ENCODE data around the gene PRKACA.

Gene PRKACA

DNA sequence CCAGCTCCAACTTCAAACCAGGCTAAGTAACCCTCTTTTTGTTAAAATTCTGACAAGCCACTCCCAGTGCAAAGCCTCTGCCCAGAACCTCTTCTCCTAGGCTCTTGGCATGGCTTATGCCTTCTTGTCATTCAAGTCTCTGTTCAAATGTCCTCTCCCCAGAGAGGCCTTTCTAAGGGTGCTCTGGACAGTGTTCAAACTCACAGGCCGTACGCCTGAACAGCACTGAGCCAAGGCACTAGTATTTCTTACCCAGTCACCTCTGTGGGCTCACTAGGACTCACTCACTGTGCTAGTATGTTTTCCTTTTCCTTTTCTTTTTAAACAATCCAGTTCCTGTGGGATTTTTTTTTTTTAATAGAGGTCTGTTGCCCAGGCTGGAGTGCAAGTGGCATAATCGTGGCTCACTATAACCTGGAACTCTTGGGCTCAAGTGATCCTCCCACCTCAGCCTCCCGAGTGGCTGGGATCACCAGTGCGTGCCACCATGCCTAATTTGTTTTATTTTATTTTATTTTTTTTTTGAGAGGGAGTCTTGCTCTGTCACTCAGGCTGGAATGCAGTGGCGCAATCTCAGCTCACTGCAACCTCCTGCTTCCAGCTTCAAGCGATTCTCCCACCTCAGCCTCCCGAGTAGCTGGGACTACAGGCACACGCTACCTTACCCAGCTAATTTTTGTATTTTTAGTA, 21.2 kb upstream of the PRKACA start:
- DNase-seq (ENCODE audit: low read depth): no peak
- H3K4me3 ChIP-seq (ENCODE audit: low read depth, low read length): no peak overlapping the region
- TF ChIP-seq, protein P1, sequence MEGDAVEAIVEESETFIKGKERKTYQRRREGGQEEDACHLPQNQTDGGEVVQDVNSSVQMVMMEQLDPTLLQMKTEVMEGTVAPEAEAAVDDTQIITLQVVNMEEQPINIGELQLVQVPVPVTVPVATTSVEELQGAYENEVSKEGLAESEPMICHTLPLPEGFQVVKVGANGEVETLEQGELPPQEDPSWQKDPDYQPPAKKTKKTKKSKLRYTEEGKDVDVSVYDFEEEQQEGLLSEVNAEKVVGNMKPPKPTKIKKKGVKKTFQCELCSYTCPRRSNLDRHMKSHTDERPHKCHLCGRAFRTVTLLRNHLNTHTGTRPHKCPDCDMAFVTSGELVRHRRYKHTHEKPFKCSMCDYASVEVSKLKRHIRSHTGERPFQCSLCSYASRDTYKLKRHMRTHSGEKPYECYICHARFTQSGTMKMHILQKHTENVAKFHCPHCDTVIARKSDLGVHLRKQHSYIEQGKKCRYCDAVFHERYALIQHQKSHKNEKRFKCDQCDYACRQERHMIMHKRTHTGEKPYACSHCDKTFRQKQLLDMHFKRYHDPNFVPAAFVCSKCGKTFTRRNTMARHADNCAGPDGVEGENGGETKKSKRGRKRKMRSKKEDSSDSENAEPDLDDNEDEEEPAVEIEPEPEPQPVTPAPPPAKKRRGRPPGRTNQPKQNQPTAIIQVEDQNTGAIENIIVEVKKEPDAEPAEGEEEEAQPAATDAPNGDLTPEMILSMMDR (IDR thresholded peaks at IDR 0.05; ENCODE audit: control insufficient read depth, extremely low read depth, insufficient read depth): no peak

DNA sequence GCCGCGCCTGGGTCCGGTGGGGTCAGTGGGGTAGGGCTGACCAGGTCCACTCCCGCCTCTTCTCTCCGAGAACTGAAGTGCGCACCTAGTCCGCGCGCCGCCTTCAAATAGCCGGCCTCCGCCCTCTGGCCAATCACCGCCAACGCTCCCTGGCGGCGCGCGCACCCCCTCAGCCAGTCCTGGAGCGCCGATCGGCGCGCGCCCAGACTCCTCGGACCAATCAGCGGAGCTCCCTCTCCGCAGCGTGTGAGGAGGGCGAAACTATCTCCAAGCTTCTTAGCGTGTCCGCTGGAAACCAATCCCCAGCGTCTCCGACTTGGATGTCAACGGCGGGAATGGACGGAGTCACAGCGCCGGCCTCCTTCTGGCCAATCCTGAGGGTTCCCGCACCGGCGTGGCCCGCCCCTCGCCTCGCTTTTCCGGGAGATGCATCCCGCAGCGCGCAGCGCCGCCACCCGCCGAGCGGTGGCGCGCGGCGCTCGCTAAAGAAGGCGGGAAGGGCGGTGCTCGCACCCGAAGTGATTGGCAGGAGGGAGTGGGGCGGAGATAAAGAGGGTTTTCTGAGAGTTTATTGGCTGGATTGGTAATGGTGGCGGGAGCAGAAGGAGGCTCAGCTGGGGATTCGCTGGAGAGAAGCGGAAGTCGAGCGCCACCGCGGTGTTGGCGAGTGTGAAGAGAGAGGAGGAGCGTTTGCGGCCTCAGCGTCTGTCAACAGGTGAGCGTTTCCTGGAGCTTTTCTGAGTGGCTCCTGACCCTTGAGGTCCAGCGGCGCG, 19.1 kb upstream of the PRKACA start, which contains the start of gene ASF1B:
ASF1B (minus strand) TSS at position 81 of the 773 bp plus-strand sequence. CDS start 133 bp downstream, outside the sequence.
- H3K4me3 ChIP-seq (ENCODE audit: low read depth, low read length): peak within 1 kb of the TSS; percentile 85
- TF ChIP-seq, protein P1 (IDR thresholded peaks at IDR 0.05; ENCODE audit: control insufficient read depth, extremely low read depth, insufficient read depth): peak; percentile 92
- peak; percentile 99 for DNase-seq (ENCODE audit: low read depth)

DNA sequence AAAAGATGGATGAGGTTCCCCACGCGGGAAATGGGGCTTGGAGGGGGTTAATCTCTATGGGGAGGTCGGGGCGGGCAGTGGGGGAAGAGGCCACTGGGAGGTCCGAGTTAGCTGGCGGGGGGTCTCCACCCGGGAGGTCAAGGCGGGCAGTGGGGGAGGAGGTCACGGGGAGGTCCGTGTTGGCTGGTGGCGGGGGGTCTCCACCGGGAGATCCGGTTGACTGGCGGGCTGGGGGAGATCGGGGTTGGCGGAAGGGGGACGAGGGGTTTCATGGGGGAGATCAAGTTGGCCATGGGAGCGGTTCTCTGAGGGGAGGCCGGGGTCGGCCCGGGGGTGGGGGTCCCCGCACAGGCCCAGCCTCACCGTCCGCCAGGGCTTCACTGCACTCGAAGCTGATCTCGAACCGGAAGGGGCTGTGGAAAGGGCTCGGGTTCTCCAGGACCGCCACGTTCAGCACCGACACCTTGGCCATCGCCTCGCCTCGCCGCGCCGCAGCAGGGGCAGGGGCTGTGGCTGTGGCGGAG, 18.5 kb upstream of the PRKACA start:
- TF ChIP-seq, protein P1 (IDR thresholded peaks at IDR 0.05; ENCODE audit: control insufficient read depth, extremely low read depth, insufficient read depth): no peak
- H3K4me3 ChIP-seq (ENCODE audit: low read depth, low read length): peak overlapping the region; percentile 85
- DNase-seq (ENCODE audit: low read depth): no peak

DNA sequence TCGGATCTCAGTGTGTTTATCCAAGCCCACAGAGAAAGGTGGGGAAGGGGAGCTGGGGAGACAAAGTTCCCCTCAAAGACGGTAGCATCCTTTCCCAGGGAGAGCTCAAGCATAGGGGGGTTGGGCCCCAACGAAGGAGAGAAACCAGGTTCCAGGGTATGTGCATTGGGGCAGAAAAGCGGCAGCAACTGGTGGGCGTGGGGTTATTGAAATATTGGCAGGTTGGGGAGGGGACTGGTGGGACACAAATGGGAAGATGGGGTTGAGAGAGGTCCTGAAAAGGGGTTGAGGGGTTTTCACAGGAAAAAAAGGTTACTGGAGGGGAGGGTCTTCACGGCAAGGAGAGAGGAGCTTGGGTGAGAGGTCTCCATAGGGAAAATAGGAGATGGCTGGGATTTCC, 17.8 kb upstream of the PRKACA start:
- DNase-seq (ENCODE audit: low read depth): no peak
- TF ChIP-seq, protein P1 (IDR thresholded peaks at IDR 0.05; ENCODE audit: control insufficient read depth, extremely low read depth, insufficient read depth): no peak
- peak overlapping the region; percentile 85 for H3K4me3 ChIP-seq (ENCODE audit: low read depth, low read length)

DNA sequence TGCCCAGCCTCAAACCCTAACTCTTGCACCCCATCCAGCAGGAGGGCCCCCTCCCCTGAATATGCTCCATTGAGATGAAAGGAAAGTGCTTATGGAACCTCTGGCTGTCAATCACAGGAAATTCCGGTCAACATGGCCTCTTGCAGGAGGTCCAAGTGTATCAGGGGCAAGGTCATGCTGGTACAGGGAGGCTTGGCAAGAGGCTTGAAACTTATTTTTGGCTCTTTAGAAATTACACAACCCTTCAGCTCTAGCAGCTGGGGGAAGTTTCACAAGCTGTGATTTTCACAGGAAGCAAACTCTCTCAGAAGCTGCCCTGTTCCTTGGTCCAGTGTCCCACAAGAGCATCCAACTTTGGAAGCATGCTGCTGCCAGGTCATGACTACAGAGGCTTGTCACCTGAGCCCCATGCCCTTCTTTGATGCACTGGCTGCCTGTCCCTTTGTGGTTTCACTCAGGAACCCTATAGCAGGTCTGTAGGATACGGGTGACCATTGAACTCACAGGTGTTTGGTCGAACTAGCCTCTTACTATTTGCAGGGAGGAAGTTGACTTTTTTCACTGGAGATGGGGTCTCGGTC, 10.5 kb upstream of the PRKACA start:
- TF ChIP-seq, protein P1 (IDR thresholded peaks at IDR 0.05; ENCODE audit: control insufficient read depth, extremely low read depth, insufficient read depth): no peak
- DNase-seq (ENCODE audit: low read depth): no peak
- H3K4me3 ChIP-seq (ENCODE audit: low read depth, low read length): no peak overlapping the region

DNA sequence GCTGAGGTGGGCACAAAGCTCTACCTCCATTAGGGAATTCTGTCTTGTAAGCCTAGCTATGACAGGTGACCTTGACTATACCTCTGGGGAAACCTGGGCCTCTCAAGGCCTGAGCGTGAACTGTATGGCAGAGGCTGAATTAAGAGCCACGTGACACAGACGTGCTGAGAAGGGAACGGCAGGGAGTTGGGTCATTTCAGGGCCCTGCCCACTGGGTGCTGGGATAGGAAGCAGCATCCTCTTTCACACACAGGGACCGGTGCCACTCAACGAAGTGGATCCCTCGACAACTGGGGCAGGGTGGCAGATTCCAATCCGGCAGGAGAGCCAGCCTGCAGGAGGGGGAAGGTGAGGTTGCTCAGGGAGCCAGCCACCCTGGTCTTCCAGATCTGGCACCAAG, 9.6 kb upstream of the PRKACA start:
- H3K4me3 ChIP-seq (ENCODE audit: low read depth, low read length): no peak overlapping the region
- TF ChIP-seq, protein P1 (IDR thresholded peaks at IDR 0.05; ENCODE audit: control insufficient read depth, extremely low read depth, insufficient read depth): no peak
- no peak for DNase-seq (ENCODE audit: low read depth)

Measured in LNCaP clone FGC (cell line).